ENCODE data around the gene COG5.

GRCh38 chr7:107463139-107464078 lies 100.3 kb downstream of the COG5 start:
- TF ChIP-seq POLR2AphosphoS5 (IDR thresholded peaks at IDR 0.05; ENCODE audit: low read depth, low read length): no peak
- no peak for TF ChIP-seq SIN3A (IDR thresholded peaks at IDR 0.05; ENCODE audit: borderline replicate concordance, insufficient read depth, low read length)
- no peak for TF ChIP-seq REST (IDR thresholded peaks at IDR 0.05; ENCODE audit: insufficient read depth in 1 of 2, low read depth in 2 of 2, low read length in 2 of 2)
- TF ChIP-seq TAF1 (IDR thresholded peaks at IDR 0.05; ENCODE audit: borderline replicate concordance, insufficient read depth, low read length): no peak

Data from PFSK-1 (cell line).